Measurements from ENCODE around the gene CNPY2.

CNPY2 gene

DNA sequence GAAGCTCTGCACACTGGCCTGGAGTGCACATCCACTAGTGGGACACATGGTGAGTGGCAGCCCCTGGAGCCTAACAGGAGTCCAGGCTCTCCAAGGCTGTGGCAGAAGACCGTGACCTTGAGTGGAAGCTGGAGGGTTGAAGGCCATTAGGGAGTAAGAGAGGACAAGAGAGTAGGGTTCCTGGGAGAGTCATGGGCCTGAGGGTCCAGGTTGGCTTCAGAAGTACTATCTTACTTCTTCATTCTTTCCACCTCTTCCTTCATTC is 23.3 kb upstream of the CNPY2 start:
- Histone ChIP-seq H3K9me3 (ENCODE audit: insufficient read depth, low read length) (no peaks in the 10 kb centered on the region), H3K4me1 (ENCODE audit: low read length) (peaks cover 38% of the 10 kb centered on the region), H3K36me3 (replicated peaks; ENCODE audit: low read depth, low read length) (peaks cover 3% of the 10 kb centered on the region), H3K27me3 (ENCODE audit: low read depth, low read length) (no peaks in the 10 kb centered on the region), H3K27ac (ENCODE audit: low read length) (peak overlapping the region; percentile 19; the same call in 1 of the 2 replicates), H4K20me1 (ENCODE audit: insufficient read depth, low read length) (no peaks in the 10 kb centered on the region), H3K4me2 (ENCODE audit: low read length) (peak overlapping the region; percentile 51), H3K9ac (ENCODE audit: low read length) (no peak overlapping the region), H3K79me2 (ENCODE audit: low read length) (peaks cover 4% of the 10 kb centered on the region; the same call in 1 of the 2 replicates), H3K4me3 (ENCODE audit: low read length) (no peak overlapping the region), H2AFZ (ENCODE audit: low read depth, low read length) (no peak overlapping the region)
- TF ChIP-seq, protein P1, sequence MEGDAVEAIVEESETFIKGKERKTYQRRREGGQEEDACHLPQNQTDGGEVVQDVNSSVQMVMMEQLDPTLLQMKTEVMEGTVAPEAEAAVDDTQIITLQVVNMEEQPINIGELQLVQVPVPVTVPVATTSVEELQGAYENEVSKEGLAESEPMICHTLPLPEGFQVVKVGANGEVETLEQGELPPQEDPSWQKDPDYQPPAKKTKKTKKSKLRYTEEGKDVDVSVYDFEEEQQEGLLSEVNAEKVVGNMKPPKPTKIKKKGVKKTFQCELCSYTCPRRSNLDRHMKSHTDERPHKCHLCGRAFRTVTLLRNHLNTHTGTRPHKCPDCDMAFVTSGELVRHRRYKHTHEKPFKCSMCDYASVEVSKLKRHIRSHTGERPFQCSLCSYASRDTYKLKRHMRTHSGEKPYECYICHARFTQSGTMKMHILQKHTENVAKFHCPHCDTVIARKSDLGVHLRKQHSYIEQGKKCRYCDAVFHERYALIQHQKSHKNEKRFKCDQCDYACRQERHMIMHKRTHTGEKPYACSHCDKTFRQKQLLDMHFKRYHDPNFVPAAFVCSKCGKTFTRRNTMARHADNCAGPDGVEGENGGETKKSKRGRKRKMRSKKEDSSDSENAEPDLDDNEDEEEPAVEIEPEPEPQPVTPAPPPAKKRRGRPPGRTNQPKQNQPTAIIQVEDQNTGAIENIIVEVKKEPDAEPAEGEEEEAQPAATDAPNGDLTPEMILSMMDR (IDR thresholded peaks at IDR 0.05; ENCODE audit: low read depth, low read length) = no peak
- no peak for TF ChIP-seq EZH2phosphoT487 (IDR thresholded peaks at IDR 0.05; ENCODE audit: low read depth)

DNA sequence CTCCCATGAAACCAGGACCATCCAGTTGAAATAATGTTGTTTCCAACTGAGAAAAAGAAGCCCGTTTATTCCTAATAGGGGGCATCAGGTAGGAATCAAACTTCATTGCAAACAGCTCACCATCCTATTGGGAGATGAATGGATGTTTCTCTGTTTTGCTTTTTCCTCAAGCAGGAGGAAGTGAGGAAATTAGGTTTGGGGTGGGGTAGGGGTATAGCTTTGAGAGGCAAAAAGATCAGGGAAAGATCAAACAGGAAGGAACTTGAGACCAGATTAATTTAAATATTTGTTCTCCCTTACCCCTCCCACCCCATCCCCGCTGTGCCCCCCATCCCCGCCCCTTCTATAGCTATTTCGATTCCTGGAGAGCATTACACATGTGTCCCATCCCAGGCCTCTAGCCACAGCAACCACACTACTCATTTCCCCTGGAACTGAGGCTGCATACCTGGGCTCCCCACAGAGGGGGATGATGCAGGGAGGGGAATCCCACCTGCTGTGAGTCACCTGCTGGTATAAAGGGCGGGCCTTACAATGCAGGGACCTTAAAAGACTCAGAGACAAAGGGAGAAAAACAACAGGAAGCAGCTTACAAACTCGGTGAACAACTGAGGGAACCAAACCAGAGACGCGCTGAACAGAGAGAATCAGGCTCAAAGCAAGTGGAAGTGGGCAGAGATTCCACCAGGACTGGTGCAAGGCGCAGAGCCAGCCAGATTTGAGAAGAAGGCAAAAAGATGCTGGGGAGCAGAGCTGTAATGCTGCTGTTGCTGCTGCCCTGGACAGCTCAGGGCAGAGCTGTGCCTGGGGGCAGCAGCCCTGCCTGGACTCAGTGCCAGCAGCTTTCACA is 22.7 kb upstream of the CNPY2 start, which contains the start of gene IL23A:
Gene IL23A (plus strand): TSS at position 577 of the 850 bp plus-strand sequence. CDS start 161 bp downstream, at position 738.
- Histone ChIP-seq H2AFZ (ENCODE audit: low read depth, low read length) (peak within 1 kb of the TSS; percentile 74), H3K9ac (ENCODE audit: low read length) (0 out of 2 replicates have a peak within 1 kb of the TSS, but pooled peaks have one; percentile 11)

DNA sequence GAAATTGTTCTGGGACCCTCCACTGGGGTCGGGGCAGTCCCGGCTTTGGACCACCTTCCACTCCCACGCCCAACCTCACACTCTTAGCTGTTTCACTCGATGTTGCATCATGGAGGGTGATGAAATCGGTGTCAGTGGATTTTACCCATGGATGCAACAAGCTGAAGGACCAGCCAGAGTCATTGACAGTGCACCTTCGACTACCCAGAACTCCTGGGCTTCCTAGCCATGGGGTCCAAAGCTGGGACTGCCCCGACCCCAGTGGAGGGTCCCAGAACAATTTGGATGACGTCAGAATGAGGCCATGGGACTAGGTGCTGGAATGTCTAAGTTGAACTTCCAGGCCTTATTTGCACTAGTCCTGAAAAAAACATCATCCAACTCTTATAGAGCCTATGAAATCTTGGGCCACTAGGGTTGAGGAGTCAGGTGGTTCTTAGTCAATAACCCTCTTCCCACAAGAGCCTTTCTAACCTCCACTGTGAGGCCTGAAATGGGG is 22.0 kb upstream of the CNPY2 start:
- Histone ChIP-seq H3K36me3 (replicated peaks; ENCODE audit: low read depth, low read length) (no peaks in the 10 kb centered on the region), H3K27me3 (ENCODE audit: low read depth, low read length) (no peaks in the 10 kb centered on the region), H3K4me2 (ENCODE audit: low read length) (peak overlapping the region; percentile 51), H3K27ac (ENCODE audit: low read length) (peak overlapping the region; percentile 34; the same call in 1 of the 2 replicates), H4K20me1 (ENCODE audit: insufficient read depth, low read length) (no peaks in the 10 kb centered on the region), H3K9ac (ENCODE audit: low read length) (no peak overlapping the region), H3K4me1 (ENCODE audit: low read length) (peaks cover 41% of the 10 kb centered on the region), H2AFZ (ENCODE audit: low read depth, low read length) (peak overlapping the region; percentile 68; the same call in 1 of the 2 replicates), H3K79me2 (ENCODE audit: low read length) (peaks cover 8% of the 10 kb centered on the region), H3K9me3 (ENCODE audit: insufficient read depth, low read length) (no peaks in the 10 kb centered on the region), H3K4me3 (ENCODE audit: low read length) (no peak overlapping the region)
- TF ChIP-seq, protein P1 (IDR thresholded peaks at IDR 0.05; ENCODE audit: low read depth, low read length) = no peak
- TF ChIP-seq EZH2phosphoT487 (IDR thresholded peaks at IDR 0.05; ENCODE audit: low read depth) = no peak

More for the DNA sequence above, 22.7 kb upstream of the CNPY2 start, which contains the start of gene IL23A:
- Histone ChIP-seq H3K9me3 (ENCODE audit: insufficient read depth, low read length) (no peaks in the 10 kb centered on the region), H3K27me3 (ENCODE audit: low read depth, low read length) (no peaks in the 10 kb centered on the region), H3K4me3 (ENCODE audit: low read length) (peak within 1 kb of the TSS; percentile 21; the same call in 1 of the 2 replicates), H3K4me1 (ENCODE audit: low read length) (peaks cover 38% of the 10 kb centered on the region), H3K79me2 (ENCODE audit: low read length) (peaks cover 4% of the 10 kb centered on the region; the same call in 1 of the 2 replicates), H3K4me2 (ENCODE audit: low read length) (peak within 1 kb of the TSS; percentile 51), H3K36me3 (replicated peaks; ENCODE audit: low read depth, low read length) (peaks cover 3% of the 10 kb centered on the region), H4K20me1 (ENCODE audit: insufficient read depth, low read length) (no peaks in the 10 kb centered on the region), H3K27ac (ENCODE audit: low read length) (peak within 1 kb of the TSS; percentile 34; the same call in 1 of the 2 replicates)
- TF ChIP-seq, protein P1 (IDR thresholded peaks at IDR 0.05; ENCODE audit: low read depth, low read length) = no peak
- no peak for TF ChIP-seq EZH2phosphoT487 (IDR thresholded peaks at IDR 0.05; ENCODE audit: low read depth)
